HCT116 (cell line): ENCODE measurements around the gene LMO2.

Experiments
- CTCF ChIP-seq, 3 experiments: fragments of 200-600 bp in 1 of 3; sonication (generic) in 1 of 3; IDR thresholded peaks in 2 of 3; conservative IDR thresholded peaks in 1 of 3; 2 replicates each; pipeline ENCODE4 v1.5.1; 2012 to 2017; ENCODE audit warnings: low read depth in 2 of 3, low read length in 2 of 3, antibody characterized with exemption in 1 of 3, borderline replicate concordance in 1 of 3, control low read depth in 1 of 3, mild to moderate bottlenecking in 1 of 3, mixed read lengths in 1 of 3, mixed run types in 1 of 3, moderate library complexity in 1 of 3; ENCODE audit not compliant: insufficient read depth in 1 of 3
- EGR1 ChIP-seq: IDR thresholded peaks from 2 replicates; pipeline ENCODE4 v1.6.1; 2012; ENCODE audit warnings: low read depth
- ELF1 ChIP-seq: IDR thresholded peaks from 2 replicates; pipeline ENCODE4 v1.6.1; 2012; ENCODE audit warnings: low read depth, borderline replicate concordance
- EZH2phosphoT487 ChIP-seq: fragments of 200-600 bp; IDR thresholded peaks from 2 replicates; pipeline ENCODE4 v1.6.1; 2018; ENCODE audit warnings: antibody characterized with exemption, borderline replicate concordance
- FOSL1 ChIP-seq: IDR thresholded peaks from 2 replicates; pipeline ENCODE4 v1.6.1; 2012; ENCODE audit warnings: low read depth
- MAX ChIP-seq: IDR thresholded peaks from 2 replicates; pipeline ENCODE4 v1.6.1; 2012
- POLR2A ChIP-seq: IDR thresholded peaks from 2 replicates; pipeline ENCODE4 v1.7.0; 2011; ENCODE audit warnings: borderline replicate concordance; ENCODE audit not compliant: insufficient read depth, insufficient read length; ENCODE audit errors: extremely low read depth
- POLR2AphosphoS5 ChIP-seq: IDR thresholded peaks from 2 replicates; pipeline ENCODE4 v1.6.1; 2011; ENCODE audit warnings: mild to moderate bottlenecking, low read depth, low read length, moderate library complexity
- ZFX ChIP-seq: fragments of 450-650 bp; IDR thresholded peaks from 2 replicates; pipeline ENCODE4 v1.6.1; 2017
- ZNF274 ChIP-seq: fragments of 200-500 bp; sonication (Bioruptor generic); IDR thresholded peaks from 2 replicates; pipeline ENCODE4 v1.6.1; 2014; ENCODE audit warnings: mild to moderate bottlenecking, low read depth, low read length, inconsistent platforms

GRCh38 chr11:33899400-33900037, 7.6 kb upstream of the LMO2 start:
- TF ChIP-seq CTCF (IDR thresholded peaks at IDR 0.05 in 2 of 3, conservative IDR thresholded peaks at IDR 0.05 in 1 of 3; ENCODE audit: borderline replicate concordance in 1 of 3, insufficient read depth in 1 of 3, low read depth in 2 of 3, low read length in 2 of 3) (no peak), MAX (no peak), ZNF274 (no peak), POLR2A (no peak), EGR1 (0 out of 2 replicates have a peak, but pooled peaks have one; percentile 15), EZH2phosphoT487 (no peak), ZFX (no peak), POLR2AphosphoS5 (peak; percentile 44; the same call in 1 of the 2 replicates), FOSL1 (peak; percentile 82), ELF1 (0 out of 2 replicates have a peak, but pooled peaks have one; percentile 8)
